ENCODE results near the gene SCGB1D1.

DNA sequence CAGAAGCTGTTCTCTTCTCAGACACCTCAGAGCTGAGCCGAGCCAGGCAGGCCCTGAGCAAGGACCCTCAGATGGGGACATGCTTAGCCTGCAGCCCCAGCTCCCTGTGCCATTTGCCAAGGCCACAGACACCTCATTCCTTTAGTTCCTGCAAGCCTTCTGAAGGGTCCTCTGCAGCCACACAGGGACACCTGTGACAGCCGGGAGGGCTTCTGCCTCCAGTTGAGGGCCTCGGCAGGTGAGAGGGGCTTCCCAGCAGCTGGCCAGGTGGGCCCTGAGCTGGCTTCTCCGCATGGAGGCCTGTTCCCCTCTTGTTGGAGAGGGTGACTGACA lies 48.0 kb upstream of the SCGB1D1 start:
- no peak for TF ChIP-seq POLR2A (IDR thresholded peaks at IDR 0.05; ENCODE audit: low read length)
- no peak for TF ChIP-seq GATA1 (IDR thresholded peaks at IDR 0.05; ENCODE audit: low read depth, low read length)

All from erythroblast (primary cell).